Psoas muscle (tissue), 8 donors: Measurements from ENCODE around the gene KDM5B. TPM values are rescaled to one million over a fixed set of nuclear protein-coding genes. Genes with fewer than 3 reads are reported as not detected.
A peak's percentile ranks its signal among the peaks of the same experiment; 100 is the strongest.

ENCODE experiments used
- ATAC-seq, 4 donors: fragments of 200-7000 bp; cut with Tn5 transposase; one replicate each; pipeline ENCODE4 v1.9.1; 2020; ENCODE audit warnings: moderate library complexity in 3 of 4, mild to moderate bottlenecking in 2 of 4
- DNase-seq, 2 donors: peaks; one replicate each; pipeline ENCODE4 v3.0.0-alpha.2; 2020
- H3K27ac ChIP-seq: fragments of 200-600 bp; one replicate; pipeline ENCODE4 v1.8.0; 2022
- H3K27me3 ChIP-seq, 3 donors: fragments of 200-600 bp in 1 of 3; one replicate each; pipeline versions ENCODE4 v1.6.1 to v1.8.0; 2013 to 2022; ENCODE audit warnings: low read length in 2 of 3, mild to moderate bottlenecking in 2 of 3, moderate library complexity in 1 of 3; ENCODE audit not compliant: insufficient read depth in 3 of 3
- H3K36me3 ChIP-seq, 2 donors: fragments of 200-600 bp in 1 of 2; one replicate each; pipeline versions ENCODE4 v1.6.1 to v1.8.0; 2013 to 2022; ENCODE audit warnings: low read depth in 1 of 2, mild to moderate bottlenecking in 1 of 2, moderate library complexity in 1 of 2; ENCODE audit not compliant: insufficient read depth in 1 of 2
- H3K4me1 ChIP-seq: fragments of 200-600 bp; one replicate; pipeline ENCODE4 v1.8.0; 2022
- H3K4me3 ChIP-seq: fragments of 200-600 bp; one replicate; pipeline ENCODE4 v1.8.0; 2022; ENCODE audit warnings: mild to moderate bottlenecking
- H3K9me3 ChIP-seq: fragments of 200-600 bp; one replicate; pipeline ENCODE4 v1.8.0; 2022
- WGBS, 3 donors: extraction: QIAGEN DNeasy Blood & Tissue Kit; methylation state at CpG; one replicate each; pipeline versions ENCODE4 v1.1.6 to v1.1.7; 2013; 5-methylcytosine and 5-hydroxymethylcytosine counted together
- intact Hi-C, 2 donors: fragments of 100-400 bp; cut with DNase I; formaldehyde crosslinking; loops; one replicate each; pipeline versions ENCODE4 v1.11.0 to v1.14.2; 2022
- polyA plus RNA-seq, 3 donors: library from polyadenylated mRNA; stranded (reverse); fragments of 200-250 nt; gene quantifications; one replicate each; pipeline ENCODE4 v1.2.3, GENCODE V29; 2013
- total RNA-seq, 4 donors: library from RNA; stranded (reverse); fragmentation: NEBNext Ultra II Directional in 2 of 4; extraction: Animal tissue kit (Norgen Biotek cat#: 25700) in 2 of 4; gene quantifications; one replicate each; pipeline versions ENCODE4 v1.2.1 to v1.2.4, GENCODE V29; 2021 to 2023
- TF ChIP-seq, protein P1 (sequence below): fragments of 200-600 bp; IDR thresholded peaks from one replicate; pipeline ENCODE4 v1.8.0; 2022; ENCODE audit warnings: antibody characterized with exemption
- donor health status: healthy with polysubstance abuse.
- donor health status: DM: no; HTN: no; CAD: no; lungs with moderate emphysema.
- donor health status: Bipolar disorder and iron deficiency.
- donor health status: healthy.
- donor health status: DM: yes; HTN: yes; CAD: no.
- donor health status: DM: no; HTN: no; CAD: no.
- donor health status: DM: no; HTN: no; CAD: no.
- donor health status: DM: yes; HTN: yes; CAD: no.

The KDM5B gene
- total and polyA plus RNA-seq, 7 donors: 2.4 to 13.9 (median 10.7) TPM

DNA sequence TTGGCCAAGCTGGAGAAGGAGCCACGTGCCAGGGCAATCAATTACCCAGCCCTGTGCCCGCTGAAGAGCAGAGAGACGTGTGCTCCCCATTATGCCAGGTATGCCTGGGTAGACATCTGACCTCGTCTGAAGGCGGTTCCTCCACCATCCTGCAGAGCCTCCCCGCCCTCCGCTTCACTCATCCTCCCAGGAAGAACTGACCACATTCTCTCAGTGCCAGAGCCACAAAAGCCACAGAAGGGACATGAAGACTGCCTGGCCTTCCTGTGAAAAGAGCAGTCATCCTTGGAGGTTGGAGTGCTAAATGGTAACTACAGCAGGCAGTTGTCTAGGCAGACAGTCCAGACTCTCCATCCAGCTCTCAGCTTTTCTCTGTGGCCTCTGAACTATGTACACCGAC, 109.9 kb downstream of the KDM5B start:
- WGBS, 3 donors: 70 to 74% (median 72%) methylated on average over 8 of the region's 8 CpGs
- intact Hi-C loops: no loop called here
- no peak overlapping the region for H3K27ac ChIP-seq
- H3K36me3 ChIP-seq: no peaks in the 10 kb centered on the region
- H3K4me3 ChIP-seq: no peak overlapping the region
- H3K4me1 ChIP-seq: no peaks in the 10 kb centered on the region
- peaks cover 0 to 20% (median 7%) of the 10 kb centered on the region in 3 donors for H3K27me3 ChIP-seq
- H3K9me3 ChIP-seq: no peaks in the 10 kb centered on the region
- TF ChIP-seq, protein P1, sequence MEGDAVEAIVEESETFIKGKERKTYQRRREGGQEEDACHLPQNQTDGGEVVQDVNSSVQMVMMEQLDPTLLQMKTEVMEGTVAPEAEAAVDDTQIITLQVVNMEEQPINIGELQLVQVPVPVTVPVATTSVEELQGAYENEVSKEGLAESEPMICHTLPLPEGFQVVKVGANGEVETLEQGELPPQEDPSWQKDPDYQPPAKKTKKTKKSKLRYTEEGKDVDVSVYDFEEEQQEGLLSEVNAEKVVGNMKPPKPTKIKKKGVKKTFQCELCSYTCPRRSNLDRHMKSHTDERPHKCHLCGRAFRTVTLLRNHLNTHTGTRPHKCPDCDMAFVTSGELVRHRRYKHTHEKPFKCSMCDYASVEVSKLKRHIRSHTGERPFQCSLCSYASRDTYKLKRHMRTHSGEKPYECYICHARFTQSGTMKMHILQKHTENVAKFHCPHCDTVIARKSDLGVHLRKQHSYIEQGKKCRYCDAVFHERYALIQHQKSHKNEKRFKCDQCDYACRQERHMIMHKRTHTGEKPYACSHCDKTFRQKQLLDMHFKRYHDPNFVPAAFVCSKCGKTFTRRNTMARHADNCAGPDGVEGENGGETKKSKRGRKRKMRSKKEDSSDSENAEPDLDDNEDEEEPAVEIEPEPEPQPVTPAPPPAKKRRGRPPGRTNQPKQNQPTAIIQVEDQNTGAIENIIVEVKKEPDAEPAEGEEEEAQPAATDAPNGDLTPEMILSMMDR: no peak
- ATAC-seq (no peak), DNase-seq (no peak)

DNA sequence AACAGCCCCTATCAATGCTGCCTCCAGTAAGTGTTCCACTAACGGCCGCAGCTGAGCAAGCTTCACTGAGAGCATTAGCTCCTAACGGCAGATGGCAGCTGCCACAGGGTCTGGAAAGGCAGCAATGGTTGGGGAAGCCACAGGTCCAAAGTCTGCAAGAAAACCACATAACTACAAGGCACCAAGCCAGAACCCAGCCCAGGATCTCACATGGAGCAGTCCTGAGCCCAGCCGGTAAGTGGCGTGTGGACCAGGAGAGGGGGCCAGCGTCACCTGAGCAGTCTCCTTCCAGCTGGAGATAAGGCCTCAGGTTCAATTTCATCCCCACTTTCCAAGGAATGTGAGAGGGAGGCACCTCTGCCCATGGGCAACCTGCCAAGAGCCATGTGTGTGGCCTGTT, 111.2 kb downstream of the KDM5B start:
- ATAC-seq (no peak), DNase-seq (no peak)
- TF ChIP-seq, protein P1: no peak
- Histone ChIP-seq H3K4me1 (no peaks in the 10 kb centered on the region), H3K27ac (no peak overlapping the region), H3K36me3 (no peaks in the 10 kb centered on the region), H3K27me3 (peaks cover 0 to 20% (median 6%) of the 10 kb centered on the region in 3 donors), H3K4me3 (no peak overlapping the region), H3K9me3 (no peaks in the 10 kb centered on the region)
- 43 to 48% (median 46%) methylated on average over 6 of the region's 6 CpGs for WGBS, 3 donors
- intact Hi-C loops: no loop called here

DNA sequence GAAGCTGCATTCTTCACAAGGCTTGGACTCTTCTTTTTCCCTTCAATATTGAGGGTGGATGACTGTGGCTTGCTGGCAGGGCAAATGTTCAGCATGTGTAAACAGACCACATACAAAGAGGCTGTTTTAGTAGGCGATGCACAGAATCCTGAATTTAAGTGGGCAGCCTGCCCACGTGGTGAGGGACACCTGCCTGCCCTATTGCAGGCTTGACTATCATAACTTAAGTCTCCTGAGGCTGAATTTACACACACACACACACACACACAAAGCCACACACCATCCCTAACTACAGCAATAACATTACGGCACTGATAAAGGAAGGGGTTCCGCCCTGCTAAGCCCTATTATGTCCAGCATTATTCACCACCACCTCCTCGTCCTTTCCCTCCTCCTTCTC, 113.9 kb downstream of the KDM5B start:
- Histone ChIP-seq H3K27me3 (peaks cover 0 to 20% (median 7%) of the 10 kb centered on the region in 3 donors), H3K9me3 (no peaks in the 10 kb centered on the region), H3K4me3 (no peak overlapping the region), H3K4me1 (no peaks in the 10 kb centered on the region), H3K27ac (no peak overlapping the region), H3K36me3 (no peaks in the 10 kb centered on the region)
- no peak for DNase-seq
- WGBS, 3 donors: 62 to 63% (median 63%) methylated on average over 5 of the region's 5 CpGs
- no peak for ATAC-seq
- intact Hi-C loops: no loop called here
- TF ChIP-seq, protein P1: no peak

DNA sequence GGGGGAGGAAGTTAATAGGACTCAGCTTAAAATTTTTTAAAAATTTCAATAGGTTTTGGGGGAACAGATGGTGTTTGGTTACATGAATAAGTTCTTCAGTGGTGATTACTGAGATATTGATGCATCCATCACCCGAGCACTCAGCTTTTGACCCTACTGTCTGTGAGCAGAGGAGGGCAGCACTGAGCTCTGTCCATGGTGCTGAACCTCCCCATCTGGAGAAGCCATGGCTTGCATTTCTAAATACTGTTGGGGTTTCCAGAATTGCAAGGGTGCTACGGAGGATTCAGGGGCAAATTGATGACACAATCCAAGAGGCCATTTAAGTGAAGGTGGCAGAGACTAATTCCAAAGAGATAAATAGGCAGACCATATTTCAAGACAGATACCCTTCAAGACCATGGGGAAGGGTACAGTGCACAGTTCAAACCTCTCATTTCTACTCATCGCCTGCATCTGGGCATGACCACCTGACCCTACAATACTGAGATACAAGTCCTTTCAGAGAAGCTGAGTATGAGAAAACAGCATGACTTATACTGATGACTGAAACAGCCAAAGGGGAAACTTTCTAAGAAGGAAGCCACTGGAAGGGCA, 115.2 kb downstream of the KDM5B start:
- DNase-seq: peak; percentile 52 to 72
- peak; percentile 57 to 71 (median 68) for ATAC-seq
- 32 to 33% (median 32%) methylated on average over 3 of the region's 3 CpGs for WGBS, 3 donors
- H3K36me3 ChIP-seq: no peaks in the 10 kb centered on the region
- H3K27ac ChIP-seq: no peak overlapping the region
- H3K9me3 ChIP-seq: no peaks in the 10 kb centered on the region
- TF ChIP-seq, protein P1: peak; percentile 32
- no peak overlapping the region for H3K4me3 ChIP-seq
- H3K4me1 ChIP-seq: no peaks in the 10 kb centered on the region
- peaks cover 0 to 31% (median 10%) of the 10 kb centered on the region in 3 donors for H3K27me3 ChIP-seq
- intact Hi-C loops: no loop called here

DNA sequence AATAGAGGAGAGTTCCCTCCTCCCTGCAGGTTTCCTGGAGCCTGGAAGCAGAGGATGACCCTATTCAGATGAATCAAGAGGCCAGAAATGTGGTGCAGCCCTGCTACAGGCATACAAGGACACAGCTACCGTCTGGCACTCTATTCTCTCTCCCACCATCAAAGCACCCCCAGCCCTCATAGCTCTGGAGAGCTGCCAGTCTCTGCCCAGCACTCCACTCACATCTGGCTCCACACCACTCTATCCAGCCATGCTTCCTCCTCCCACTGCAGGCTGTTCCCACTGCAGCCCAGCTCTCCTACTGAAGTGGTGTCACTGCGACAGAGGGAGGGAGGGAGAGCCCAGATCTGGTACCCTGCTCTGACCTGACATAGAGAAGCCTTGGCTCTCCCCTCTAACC, 116.4 kb downstream of the KDM5B start:
- TF ChIP-seq, protein P1: no peak
- no peak overlapping the region for H3K4me3 ChIP-seq
- H3K9me3 ChIP-seq: no peaks in the 10 kb centered on the region
- no peak for ATAC-seq
- WGBS, 3 donors: 29 to 72% (median 47%) methylated on average over 2 of the region's 2 CpGs
- no peak for DNase-seq
- no peaks in the 10 kb centered on the region for H3K4me1 ChIP-seq
- no peak overlapping the region for H3K27ac ChIP-seq
- intact Hi-C loops: no loop called here
- H3K36me3 ChIP-seq: no peaks in the 10 kb centered on the region
- H3K27me3 ChIP-seq: peaks cover 0 to 36% (median 12%) of the 10 kb centered on the region in 3 donors
